ENCODE results near the gene DTNB. TPM values are rescaled to one million over a fixed set of nuclear protein-coding genes. Genes with fewer than 3 reads are reported as not detected.
"Not testable (repeated sequence)": the region's sequence is repeated elsewhere in the genome, so short reads cannot be mapped to it uniquely, and the experiment has no call there.

DTNB gene
- total and polyA plus RNA-seq, 10 of the 15 experiments (the other 5 are each of a cell fraction or from before 2014, with no cell fraction given), result 4.5 to 30.6 (median 11.9) TPM

GRCh38 chr2:25413409-25413808 is 260.0 kb downstream of the DTNB start:
- H3K27ac ChIP-seq (ENCODE audit: control insufficient read depth, insufficient read depth); FAIRE-seq; intact Hi-C loops (cut with micrococcal nuclease; ENCODE audit: unreplicated experiment); H3K9ac ChIP-seq (ENCODE audit: control insufficient read depth, insufficient read depth, low read length); in situ Hi-C loops (cut with MboI); DNase-seq (ENCODE audit: low read depth, low spot score); ATAC-seq; H3K4me3 ChIP-seq; H4K20me1 ChIP-seq (ENCODE audit: control insufficient read depth, insufficient read depth); BruUV-seq (replicated peaks); H3K4me2 ChIP-seq (ENCODE audit: control insufficient read depth, insufficient read depth); H3K36me3 ChIP-seq (ENCODE audit: control insufficient read depth in 2 of 2, insufficient read depth in 2 of 2, low read length in 1 of 2); H2AFZ ChIP-seq (ENCODE audit: control insufficient read depth, low read depth, low read length); H3K9me3 ChIP-seq (replicated peaks; ENCODE audit: control insufficient read depth, insufficient read depth, low read length); H3K27me3 ChIP-seq (replicated peaks in 1 of 2; ENCODE audit: control insufficient read depth in 2 of 2, insufficient read depth in 2 of 2, low read length in 1 of 2); H3K79me2 ChIP-seq (ENCODE audit: control insufficient read depth, insufficient read depth, low read length): not testable (repeated sequence)
- RAD21 ChIA-PET (ENCODE audit: unreplicated experiment), result interaction anchor here (1.4 kb wide), 1 partner anchor 10 kb away, joined by 11 read pairs; no protein-coding TSS in a partner anchor
- WGBS (ENCODE audit: insufficient coverage, insufficient replicate concordance, low lambda C conversion rate, missing lambda C conversion rate), result 98% methylated on average over 3 of the region's 7 CpGs
- TF ChIP-seq ZNF217 (IDR thresholded peaks at IDR 0.05), result peak; percentile 36; the same call in 1 of the 2 replicates
- SMC1A ChIA-PET (ENCODE audit: uncharacterized antibody, unreplicated experiment), result interaction anchor here (1.4 kb wide), 1 partner anchor 152 kb away, joined by 4 read pairs; no protein-coding TSS in a partner anchor
- POLR2A ChIA-PET, result interaction anchor here (1.4 kb wide), 1 partner anchor 34 kb away, joined by 4 read pairs; no protein-coding TSS in a partner anchor
- CTCF ChIA-PET, result interaction anchor here (1.4 to 1.6 kb wide), 2 partner anchors 37 to 135 kb away, joined by 5 to 6 read pairs; no protein-coding TSS in a partner anchor
- peaks cover 40% of the 10 kb centered on the region for H3K4me1 ChIP-seq (ENCODE audit: control insufficient read depth, insufficient read depth, low read length)

GRCh38 chr2:25411753-25412152 is 261.6 kb downstream of the DTNB start:
- ChIA-PET POLR2A (interaction anchor here (1.1 to 3.0 kb wide), 2 partner anchors 49 to 69 kb away, joined by 3 to 11 read pairs; no protein-coding TSS in a partner anchor), SMC1A (ENCODE audit: uncharacterized antibody, unreplicated experiment) (interaction anchor here (0.7 to 1.6 kb wide), 7 partner anchors 8 to 85 kb away, joined by 3 to 11 read pairs (median 4); no protein-coding TSS in a partner anchor), CTCF (interaction anchor here (1.2 to 1.6 kb wide), 3 partner anchors 9 to 134 kb away, joined by 3 to 5 read pairs (median 3); no protein-coding TSS in a partner anchor), RAD21 (ENCODE audit: unreplicated experiment) (interaction anchor here (0.9 to 1.9 kb wide), 4 partner anchors 8 to 32 kb away, joined by 3 to 34 read pairs (median 7); no protein-coding TSS in a partner anchor)
- TF ChIP-seq NKRF (conservative IDR thresholded peaks at IDR 0.05), result no peak
- no peak for TF ChIP-seq RAD51 (IDR thresholded peaks at IDR 0.05)
- TF ChIP-seq CUX1 (IDR thresholded peaks at IDR 0.05; ENCODE audit: insufficient replicate concordance, low read depth, low read length), result no peak
- no peak for TF ChIP-seq NR2F1 (conservative IDR thresholded peaks at IDR 0.05)
- no peak for TF ChIP-seq NFYA (IDR thresholded peaks at IDR 0.05; ENCODE audit: borderline replicate concordance, low read depth, low read length)
- FAIRE-seq (no peak), DNase-seq (ENCODE audit: low read depth, low spot score) (no peak), ATAC-seq (no peak)
- Histone ChIP-seq H4K20me1 (ENCODE audit: control insufficient read depth, insufficient read depth) (no peaks in the 10 kb centered on the region), H3K36me3 (ENCODE audit: control insufficient read depth in 2 of 2, insufficient read depth in 2 of 2, low read length in 1 of 2) (no peaks in the 10 kb centered on the region), H3K9ac (ENCODE audit: control insufficient read depth, insufficient read depth, low read length) (no peak overlapping the region), H3K79me2 (ENCODE audit: control insufficient read depth, insufficient read depth, low read length) (0 out of 2 replicates have a peak, but pooled peaks cover 3% of the 10 kb centered on the region), H3K4me3 (no peak overlapping the region), H3K4me2 (ENCODE audit: control insufficient read depth, insufficient read depth) (no peak overlapping the region; the same call in 1 of the 2 replicates), H3K27me3 (replicated peaks in 1 of 2; ENCODE audit: control insufficient read depth in 2 of 2, insufficient read depth in 2 of 2, low read length in 1 of 2) (no peaks in the 10 kb centered on the region), H3K9me3 (replicated peaks; ENCODE audit: control insufficient read depth, insufficient read depth, low read length) (no peaks in the 10 kb centered on the region; the same call in 2 of the 3 replicates), H3K27ac (ENCODE audit: control insufficient read depth, insufficient read depth) (peak overlapping the region; percentile 71; the same call in 1 of the 2 replicates), H3K4me1 (ENCODE audit: control insufficient read depth, insufficient read depth, low read length) (peaks cover 30% of the 10 kb centered on the region), H2AFZ (ENCODE audit: control insufficient read depth, low read depth, low read length) (no peak overlapping the region)
- WGBS (ENCODE audit: insufficient coverage, insufficient replicate concordance, low lambda C conversion rate, missing lambda C conversion rate), result 34% methylated on average over 6 of the region's 6 CpGs
- intact Hi-C loops (cut with micrococcal nuclease; ENCODE audit: unreplicated experiment) (no loop called here), in situ Hi-C loops (cut with MboI) (no loop called here)
- no TSS peak for BruUV-seq (replicated peaks)

All from GM12878 (cell line).